ENCODE measurements around the gene MYO6. TPM values are rescaled to one million over a fixed set of nuclear protein-coding genes. Genes with fewer than 3 reads are reported as not detected.

The MYO6 gene
- total and polyA plus RNA-seq, 2 of the 8 experiments (the other 6 are each of a cell fraction or from before 2014, with no cell fraction given): 8.3 to 21.9 TPM

DNA sequence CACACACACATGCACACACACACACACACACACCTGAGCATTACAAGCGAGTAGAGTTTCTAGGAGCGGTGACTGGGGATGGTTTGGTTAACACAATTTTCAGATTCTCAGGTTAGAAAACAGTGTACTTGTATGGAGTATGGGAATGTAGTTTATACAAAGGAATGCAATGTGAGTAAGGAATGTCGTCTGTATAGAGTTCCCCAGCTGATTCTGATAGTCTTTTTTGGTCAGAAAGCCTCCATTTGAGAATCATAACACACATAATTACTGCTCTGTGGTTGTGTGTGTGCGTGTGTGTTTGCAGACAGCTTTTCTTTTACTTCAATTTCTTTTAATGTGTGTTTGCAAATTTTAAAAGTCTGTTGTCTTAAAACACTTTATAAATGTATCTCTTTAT is 93.2 kb downstream of the MYO6 start:
- H2AFZ ChIP-seq (ENCODE audit: low read length): no peak overlapping the region
- CTCF ChIA-PET (ENCODE audit: partially characterized antibody): interaction anchor here (0.6 to 1.2 kb wide), 2 partner anchors 10 kb away, joined by 3 to 4 read pairs; no protein-coding TSS in a partner anchor
- H4K8ac ChIP-seq (ENCODE audit: extremely low read depth, insufficient read depth, low read length): no peak overlapping the region
- H2BK120ac ChIP-seq (replicated peaks; ENCODE audit: low read depth, low read length): no peak overlapping the region
- H3K27me3 ChIP-seq (replicated peaks in 1 of 4; ENCODE audit: control insufficient read depth in 3 of 4, extremely low read depth in 1 of 4, insufficient read depth in 3 of 4, low read length in 3 of 4): no peaks in the 10 kb centered on the region
- no peak overlapping the region for H3K27ac ChIP-seq (ENCODE audit: low read depth, low read length)
- H3K79me1 ChIP-seq (ENCODE audit: low read depth, low read length): no peaks in the 10 kb centered on the region
- no peak overlapping the region for H3K4ac ChIP-seq (replicated peaks; ENCODE audit: insufficient read length, low read depth, low read length)
- H4K20me1 ChIP-seq (replicated peaks in 1 of 2; ENCODE audit: control insufficient read depth in 1 of 2, insufficient read depth in 2 of 2, low read length in 2 of 2): no peaks in the 10 kb centered on the region
- H3K23ac ChIP-seq (ENCODE audit: insufficient read length): no peak overlapping the region
- peaks cover 0 to 4% (median 0%) of the 10 kb centered on the region in 4 experiments; a peak in 1 of 8 replicates for H3K36me3 ChIP-seq (ENCODE audit: control insufficient read depth in 2 of 4, insufficient read depth in 4 of 4, low read length in 3 of 4)
- POLR2A ChIA-PET (ENCODE audit: partially characterized antibody): interaction anchor here (0.6 kb wide), 1 partner anchor 190 kb away, joined by 3 read pairs; no protein-coding TSS in a partner anchor
- H4K91ac ChIP-seq (replicated peaks; ENCODE audit: insufficient read length, low read length): no peak overlapping the region
- no peak overlapping the region for H3K56ac ChIP-seq (replicated peaks; ENCODE audit: insufficient read length, low read depth, low read length)
- no peak overlapping the region for H4K5ac ChIP-seq (ENCODE audit: insufficient read length, low read depth, low read length)
- no peaks in the 10 kb centered on the region for H3K9me3 ChIP-seq (ENCODE audit: insufficient read depth in 2 of 2, low read depth in 1 of 2, low read length in 1 of 2)
- no peak for TF ChIP-seq CTBP2 (IDR thresholded peaks at IDR 0.05; ENCODE audit: borderline replicate concordance, insufficient read depth, insufficient read length, low read length)
- TF ChIP-seq EP300 (IDR thresholded peaks at IDR 0.05; ENCODE audit: borderline replicate concordance in 1 of 2, low read depth in 2 of 2, low read length in 2 of 2): no peak
- no peak for TF ChIP-seq SIN3A (conservative IDR thresholded peaks at IDR 0.05 in 1 of 2, IDR thresholded peaks at IDR 0.05 in 1 of 2; ENCODE audit: low read depth in 1 of 2, low read length in 2 of 2)
- TF ChIP-seq POLR2AphosphoS5 (IDR thresholded peaks at IDR 0.05; ENCODE audit: low read depth, low read length): no peak
- H3K4me1 ChIP-seq (replicated peaks in 1 of 4; ENCODE audit: control insufficient read depth in 3 of 4, insufficient read depth in 4 of 4, low read length in 3 of 4): no peaks in the 10 kb centered on the region
- no peak for DNase-seq (ENCODE audit: low read depth in 1 of 2, low spot score in 2 of 2)
- no peak overlapping the region for H3K18ac ChIP-seq (ENCODE audit: extremely low read depth, low read length)
- WGBS, 2 experiments (ENCODE audit: extremely low coverage in 1 of 2, insufficient coverage in 1 of 2, insufficient read length in 1 of 2, insufficient replicate concordance in 2 of 2, low coverage in 1 of 2, low lambda C conversion rate in 2 of 2, missing lambda C conversion rate in 1 of 2): 88% methylated on average over 4 of the region's 4 CpGs; no CpG with 5 or more reads in 1 of the 2 experiments
- no peak overlapping the region for H2BK15ac ChIP-seq (ENCODE audit: low read length)
- H2BK12ac ChIP-seq (ENCODE audit: low read depth, low read length): no peak overlapping the region
- no peak overlapping the region for H2BK5ac ChIP-seq (ENCODE audit: low read depth, low read length)
- H3K4me3 ChIP-seq (ENCODE audit: extremely low read depth in 1 of 4, insufficient read depth in 2 of 4, low read depth in 3 of 4, low read length in 4 of 4): no peak overlapping the region
- no peak overlapping the region for H3K14ac ChIP-seq (ENCODE audit: insufficient read length)
- H2AK5ac ChIP-seq (ENCODE audit: low read depth, low read length): no peak overlapping the region
- H3K9ac ChIP-seq (replicated peaks in 1 of 4; ENCODE audit: extremely low read depth in 1 of 4, low read depth in 3 of 4, low read length in 3 of 4): no peak overlapping the region
- no peaks in the 10 kb centered on the region for H3K79me2 ChIP-seq (ENCODE audit: control insufficient read depth in 1 of 2, insufficient read depth in 2 of 2, low read length in 2 of 2)
- H2BK20ac ChIP-seq (ENCODE audit: low read length): no peak overlapping the region
- H3K4me2 ChIP-seq (ENCODE audit: insufficient read depth in 1 of 2, low read depth in 2 of 2, low read length in 2 of 2): no peak overlapping the region
- H3K23me2 ChIP-seq (ENCODE audit: low read depth, low read length): no peaks in the 10 kb centered on the region
- no peak for FAIRE-seq

Measured in H1 (cell line).